Esophagus squamous epithelium (tissue), 4 donors: ENCODE measurements around the gene DARS1.

Source experiments
- POLR2A ChIP-seq, 4 donors: fragments of 450-650 bp; IDR thresholded peaks; one replicate each; pipeline ENCODE4 v1.6.1; 2017; ENCODE audit warnings: antibody characterized with exemption in 4 of 4, mild to moderate bottlenecking in 4 of 4, moderate library complexity in 3 of 4
- TF ChIP-seq, protein P1 (sequence below), 6 experiments: fragments of 450-650 bp in 4 of 6; fragments of 200-600 bp in 2 of 6; sonication (generic) in 2 of 6; IDR thresholded peaks; one replicate each; pipeline ENCODE4 v1.5.1; 2016 to 2019; ENCODE audit warnings: antibody characterized with exemption in 6 of 6, mild to moderate bottlenecking in 4 of 6, moderate library complexity in 4 of 6

DNA sequence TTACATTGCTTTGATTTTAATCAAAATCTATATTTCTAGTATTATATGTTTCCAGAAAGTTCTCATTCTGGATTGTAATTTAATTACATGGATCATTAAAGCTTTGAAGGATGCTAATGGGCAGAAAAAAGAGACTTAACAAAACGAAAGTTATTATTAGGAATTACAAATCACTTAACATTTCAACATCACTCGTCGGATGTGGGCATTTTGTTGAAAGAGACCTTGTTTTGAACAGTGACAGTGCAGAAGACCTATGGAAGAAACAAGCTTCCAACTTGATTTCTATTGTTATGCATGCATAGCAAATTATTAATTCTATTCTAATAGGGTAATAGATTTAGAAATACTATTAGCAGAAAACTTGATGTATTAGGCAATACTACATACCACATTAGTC, 31.4 kb upstream of the DARS1 start:
- TF ChIP-seq, protein P1, sequence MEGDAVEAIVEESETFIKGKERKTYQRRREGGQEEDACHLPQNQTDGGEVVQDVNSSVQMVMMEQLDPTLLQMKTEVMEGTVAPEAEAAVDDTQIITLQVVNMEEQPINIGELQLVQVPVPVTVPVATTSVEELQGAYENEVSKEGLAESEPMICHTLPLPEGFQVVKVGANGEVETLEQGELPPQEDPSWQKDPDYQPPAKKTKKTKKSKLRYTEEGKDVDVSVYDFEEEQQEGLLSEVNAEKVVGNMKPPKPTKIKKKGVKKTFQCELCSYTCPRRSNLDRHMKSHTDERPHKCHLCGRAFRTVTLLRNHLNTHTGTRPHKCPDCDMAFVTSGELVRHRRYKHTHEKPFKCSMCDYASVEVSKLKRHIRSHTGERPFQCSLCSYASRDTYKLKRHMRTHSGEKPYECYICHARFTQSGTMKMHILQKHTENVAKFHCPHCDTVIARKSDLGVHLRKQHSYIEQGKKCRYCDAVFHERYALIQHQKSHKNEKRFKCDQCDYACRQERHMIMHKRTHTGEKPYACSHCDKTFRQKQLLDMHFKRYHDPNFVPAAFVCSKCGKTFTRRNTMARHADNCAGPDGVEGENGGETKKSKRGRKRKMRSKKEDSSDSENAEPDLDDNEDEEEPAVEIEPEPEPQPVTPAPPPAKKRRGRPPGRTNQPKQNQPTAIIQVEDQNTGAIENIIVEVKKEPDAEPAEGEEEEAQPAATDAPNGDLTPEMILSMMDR (IDR thresholded peaks at IDR 0.05) = no peak
- TF ChIP-seq POLR2A (IDR thresholded peaks at IDR 0.05) = no peak
